ENCODE results near the gene OR8B8.

OR8B8 gene

DNA sequence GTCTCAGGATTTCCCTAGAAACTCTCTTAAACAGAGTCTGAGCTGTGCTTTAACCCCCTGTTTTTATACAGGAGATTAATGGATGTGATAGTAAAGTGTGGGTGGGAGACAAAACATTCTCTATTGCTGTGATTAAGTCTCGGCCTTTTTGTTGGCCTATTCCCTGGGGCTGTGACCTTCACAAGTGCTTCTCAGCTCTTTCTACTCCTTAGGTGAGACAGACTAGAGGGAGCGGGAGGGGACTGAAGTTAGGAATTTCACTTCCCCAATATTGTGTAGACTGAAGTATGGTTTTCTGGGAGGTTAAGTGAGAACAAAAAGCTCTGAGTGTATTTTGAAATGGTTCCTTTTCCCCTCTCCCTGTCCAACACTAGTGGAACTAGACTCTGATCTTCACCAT lies 29.8 kb upstream of the OR8B8 start:
- H3K4me3 ChIP-seq (ENCODE audit: low read depth, low read length) = no peak overlapping the region
- DNase-seq (ENCODE audit: low read depth) = no peak
- TF ChIP-seq, protein P1, sequence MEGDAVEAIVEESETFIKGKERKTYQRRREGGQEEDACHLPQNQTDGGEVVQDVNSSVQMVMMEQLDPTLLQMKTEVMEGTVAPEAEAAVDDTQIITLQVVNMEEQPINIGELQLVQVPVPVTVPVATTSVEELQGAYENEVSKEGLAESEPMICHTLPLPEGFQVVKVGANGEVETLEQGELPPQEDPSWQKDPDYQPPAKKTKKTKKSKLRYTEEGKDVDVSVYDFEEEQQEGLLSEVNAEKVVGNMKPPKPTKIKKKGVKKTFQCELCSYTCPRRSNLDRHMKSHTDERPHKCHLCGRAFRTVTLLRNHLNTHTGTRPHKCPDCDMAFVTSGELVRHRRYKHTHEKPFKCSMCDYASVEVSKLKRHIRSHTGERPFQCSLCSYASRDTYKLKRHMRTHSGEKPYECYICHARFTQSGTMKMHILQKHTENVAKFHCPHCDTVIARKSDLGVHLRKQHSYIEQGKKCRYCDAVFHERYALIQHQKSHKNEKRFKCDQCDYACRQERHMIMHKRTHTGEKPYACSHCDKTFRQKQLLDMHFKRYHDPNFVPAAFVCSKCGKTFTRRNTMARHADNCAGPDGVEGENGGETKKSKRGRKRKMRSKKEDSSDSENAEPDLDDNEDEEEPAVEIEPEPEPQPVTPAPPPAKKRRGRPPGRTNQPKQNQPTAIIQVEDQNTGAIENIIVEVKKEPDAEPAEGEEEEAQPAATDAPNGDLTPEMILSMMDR (IDR thresholded peaks at IDR 0.05; ENCODE audit: low read depth, low read length, missing control alignments) = no peak

DNA sequence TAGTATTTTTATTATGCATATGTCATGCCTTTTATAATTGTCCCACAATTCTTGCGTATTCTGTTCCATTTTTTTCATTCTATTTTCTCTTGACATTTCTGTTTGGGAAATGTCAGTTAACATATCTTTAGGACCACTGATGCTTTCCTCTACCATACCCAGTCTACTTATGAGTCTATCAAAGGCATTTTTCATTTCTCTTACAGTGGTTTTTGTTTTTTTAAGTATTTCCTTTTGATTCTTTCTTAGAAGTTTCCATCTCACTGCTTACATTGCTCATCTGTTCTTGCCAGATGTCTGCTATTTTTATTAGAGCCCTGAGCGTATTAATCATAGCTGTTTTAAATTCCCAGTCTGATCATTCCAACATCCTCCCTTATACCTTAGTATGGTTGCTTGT lies 29.3 kb upstream of the OR8B8 start:
- H3K4me3 ChIP-seq (ENCODE audit: low read depth, low read length) = no peak overlapping the region
- no peak for DNase-seq (ENCODE audit: low read depth)
- TF ChIP-seq, protein P1 (IDR thresholded peaks at IDR 0.05; ENCODE audit: low read depth, low read length, missing control alignments) = no peak

DNA sequence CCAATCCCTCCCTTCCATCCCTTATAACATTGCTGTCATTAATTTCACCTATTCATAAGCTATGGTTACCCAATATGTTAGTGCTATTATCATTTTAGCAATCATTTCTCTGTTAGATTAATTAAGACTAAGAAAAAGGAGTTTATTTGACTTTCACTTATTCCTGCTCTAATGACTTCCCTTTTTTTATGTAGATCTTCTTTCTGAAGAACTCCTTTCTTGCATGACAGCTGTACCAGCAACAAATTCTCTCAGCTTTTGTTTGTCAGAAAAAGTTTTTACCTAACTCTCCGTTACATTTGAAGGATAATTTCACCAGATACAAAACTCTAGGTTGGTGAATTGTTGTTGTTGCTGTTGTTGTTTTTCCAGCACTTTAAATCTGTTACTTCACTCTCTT lies 28.6 kb upstream of the OR8B8 start:
- no peak for DNase-seq (ENCODE audit: low read depth)
- no peak overlapping the region for H3K4me3 ChIP-seq (ENCODE audit: low read depth, low read length)
- TF ChIP-seq, protein P1 (IDR thresholded peaks at IDR 0.05; ENCODE audit: low read depth, low read length, missing control alignments) = no peak

DNA sequence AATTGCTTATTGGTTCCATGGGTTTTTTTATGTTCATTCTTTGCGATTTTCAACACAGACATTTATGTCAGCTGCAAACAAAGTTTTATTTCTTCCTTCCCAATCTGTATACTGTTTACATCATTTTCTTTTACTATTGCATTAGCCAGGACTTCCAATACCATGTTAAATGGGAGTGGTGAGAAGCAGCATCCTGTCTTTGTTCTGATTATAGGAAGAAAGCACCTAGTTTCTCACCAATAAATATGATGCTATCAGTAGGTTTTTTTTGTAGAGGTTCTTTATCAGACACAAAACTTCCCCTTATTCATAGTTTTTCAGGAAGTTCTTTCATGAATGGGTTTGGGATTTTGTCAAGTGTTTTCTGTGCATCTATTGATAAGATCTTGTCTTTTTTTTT lies 28.0 kb upstream of the OR8B8 start:
- DNase-seq (ENCODE audit: low read depth) = no peak
- no peak overlapping the region for H3K4me3 ChIP-seq (ENCODE audit: low read depth, low read length)
- TF ChIP-seq, protein P1 (IDR thresholded peaks at IDR 0.05; ENCODE audit: low read depth, low read length, missing control alignments) = no peak

DNA sequence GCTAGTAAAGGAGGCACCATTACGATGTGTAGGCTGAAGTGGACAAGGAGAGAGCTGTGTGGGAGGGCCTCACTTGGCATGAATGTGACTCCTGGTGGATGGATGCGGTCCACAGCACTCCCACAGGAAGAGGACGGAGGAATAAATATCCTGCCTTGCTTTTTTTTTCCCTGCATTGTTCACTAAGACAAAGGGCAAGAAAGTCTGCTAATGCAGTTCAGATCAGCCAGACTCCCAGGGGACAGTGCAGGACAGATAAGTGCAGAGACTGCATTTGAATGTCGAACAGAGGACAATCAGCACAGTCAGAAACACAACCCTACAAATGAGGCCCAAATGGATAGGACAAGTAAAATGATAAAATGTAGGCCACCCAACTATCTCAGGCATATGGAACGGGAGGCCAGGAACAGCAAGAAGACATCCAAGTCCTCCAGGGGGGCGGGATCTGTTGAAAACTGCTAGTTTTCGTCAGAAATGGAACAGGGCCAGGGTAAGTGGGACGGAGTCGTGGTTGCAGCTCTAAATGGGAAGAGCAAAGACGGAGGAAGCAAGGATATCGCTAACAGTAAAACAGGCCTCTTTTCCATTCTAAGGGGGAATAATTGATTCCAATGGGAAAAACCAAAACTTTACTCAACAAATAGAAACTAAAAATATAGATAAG lies 25.2 kb upstream of the OR8B8 start:
- H3K4me3 ChIP-seq (ENCODE audit: low read depth, low read length) = no peak overlapping the region
- DNase-seq (ENCODE audit: low read depth) = no peak
- TF ChIP-seq, protein P1 (IDR thresholded peaks at IDR 0.05; ENCODE audit: low read depth, low read length, missing control alignments) = no peak

DNA sequence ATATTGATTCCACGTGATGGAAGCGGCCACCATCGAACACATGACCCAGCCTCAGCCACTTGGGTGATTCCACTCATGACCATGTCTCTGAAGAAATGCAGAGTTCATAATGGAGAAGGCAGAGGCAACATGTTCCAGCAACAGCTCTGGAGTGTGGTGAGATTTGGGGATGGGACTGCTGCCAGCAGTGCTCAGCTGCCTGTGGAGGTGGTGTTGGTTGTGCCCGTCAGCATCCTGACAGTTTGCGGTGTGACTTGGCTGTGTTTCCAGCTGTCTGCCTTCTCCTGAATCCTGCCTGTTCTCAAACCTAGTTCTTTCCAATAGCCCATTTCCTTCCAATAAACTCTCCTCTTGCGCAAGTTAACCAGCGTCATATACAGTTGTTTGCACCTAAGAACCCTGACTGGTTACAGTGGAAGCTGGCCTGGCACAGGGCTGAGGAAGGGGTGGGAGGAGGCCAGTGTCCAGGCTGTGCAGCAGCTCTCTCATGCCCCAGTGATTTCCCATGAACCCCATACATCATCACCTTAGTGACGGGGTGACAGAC lies 22.0 kb upstream of the OR8B8 start:
- TF ChIP-seq, protein P1 (IDR thresholded peaks at IDR 0.05; ENCODE audit: low read depth, low read length, missing control alignments) = no peak
- no peak for DNase-seq (ENCODE audit: low read depth)
- H3K4me3 ChIP-seq (ENCODE audit: low read depth, low read length) = no peak overlapping the region

DNA sequence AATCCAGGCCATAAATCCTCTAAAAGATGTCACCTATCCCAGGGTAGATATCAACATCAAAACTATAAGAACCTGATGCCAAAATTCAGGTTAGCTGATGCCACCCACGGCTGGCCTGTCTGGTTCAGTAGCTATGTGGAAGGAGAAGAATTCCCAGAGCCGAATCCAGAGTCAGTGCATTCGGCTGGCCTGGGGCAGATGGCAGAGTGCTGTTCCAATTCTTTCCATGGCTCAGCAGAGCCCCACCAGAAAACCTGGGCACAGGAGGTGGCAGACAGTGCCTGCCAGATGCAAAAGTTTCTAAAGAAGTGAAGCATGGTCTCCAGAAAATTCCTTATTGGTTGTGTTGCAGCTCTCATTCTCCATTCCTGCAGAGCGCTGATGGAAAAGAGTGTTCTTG lies 19.9 kb upstream of the OR8B8 start:
- TF ChIP-seq, protein P1 (IDR thresholded peaks at IDR 0.05; ENCODE audit: low read depth, low read length, missing control alignments) = no peak
- DNase-seq (ENCODE audit: low read depth) = no peak
- no peak overlapping the region for H3K4me3 ChIP-seq (ENCODE audit: low read depth, low read length)
